SKM-1 treated with dmso at 0.1 percent for 144 hours (cell line): ENCODE data around the gene MMAA.
"Not testable (repeated sequence)": the region's sequence is repeated elsewhere in the genome, so short reads cannot be mapped to it uniquely, and the experiment has no call there.

Experiments used
- DNase-seq: peaks from one replicate; lab custom pipeline; 2025; ENCODE audit not compliant: unreplicated experiment; lab: John Stamatoyannopoulos, UW

The MMAA gene

GRCh38 chr4:145618932-145619638 lies at the start of gene MMAA:
TSS of gene MMAA (plus strand) at chr4:145619385. CDS start at chr4:145639140, 19,755 bp downstream.
- DNase-seq = peak; percentile 85

GRCh38 chr4:145574546-145574945 lies 44.6 kb upstream of the MMAA start:
- not testable (repeated sequence) for DNase-seq

- no peak for DNase-seq
Observed at GRCh38 chr4:145580906-145581305, 38.3 kb upstream of the MMAA start.

GRCh38 chr4:145583191-145584055 lies 35.8 kb upstream of the MMAA start:
- DNase-seq = no peak

GRCh38 chr4:145587088-145587754 lies 32.0 kb upstream of the MMAA start:
- no peak for DNase-seq

- not testable (repeated sequence) for DNase-seq
Observed at GRCh38 chr4:145589381-145589780, 29.8 kb upstream of the MMAA start.

- no peak for DNase-seq
Observed at GRCh38 chr4:145589916-145590702, 29.1 kb upstream of the MMAA start.

GRCh38 chr4:145602129-145602760 lies 16.9 kb upstream of the MMAA start:
- no peak for DNase-seq

- DNase-seq = no peak
Observed at GRCh38 chr4:145605941-145606340, 13.2 kb upstream of the MMAA start.

GRCh38 chr4:145609481-145610427 lies 9.4 kb upstream of the MMAA start:
- peak; percentile 52 for DNase-seq

GRCh38 chr4:145613566-145614232 lies 5.5 kb upstream of the MMAA start:
- no peak for DNase-seq

GRCh38 chr4:145614233-145614610 lies 5.0 kb upstream of the MMAA start:
- no peak for DNase-seq

- DNase-seq = no peak
Observed at GRCh38 chr4:145618210-145618931, 814 bp upstream of the MMAA start.

- no peak for DNase-seq
Observed at GRCh38 chr4:145619639-145619996, 433 bp downstream of the MMAA start.

- DNase-seq = not testable (repeated sequence)
Observed at GRCh38 chr4:145622067-145622466, 2.9 kb downstream of the MMAA start.

GRCh38 chr4:145623831-145624230 lies 4.6 kb downstream of the MMAA start:
- DNase-seq = no peak

GRCh38 chr4:145625677-145626622 lies 6.8 kb downstream of the MMAA start:
- no peak for DNase-seq
